ENCODE results near the gene NKTR. TPM values are rescaled to one million over a fixed set of nuclear protein-coding genes. Genes with fewer than 3 reads are reported as not detected.
A peak's percentile ranks its signal among the peaks of the same experiment; 100 is the strongest.

The NKTR gene
- total and polyA plus RNA-seq, 9 of the 15 experiments (the other 6 are each of a cell fraction or from before 2014, with no cell fraction given), result 19.7 to 123 (median 92.6) TPM

DNA sequence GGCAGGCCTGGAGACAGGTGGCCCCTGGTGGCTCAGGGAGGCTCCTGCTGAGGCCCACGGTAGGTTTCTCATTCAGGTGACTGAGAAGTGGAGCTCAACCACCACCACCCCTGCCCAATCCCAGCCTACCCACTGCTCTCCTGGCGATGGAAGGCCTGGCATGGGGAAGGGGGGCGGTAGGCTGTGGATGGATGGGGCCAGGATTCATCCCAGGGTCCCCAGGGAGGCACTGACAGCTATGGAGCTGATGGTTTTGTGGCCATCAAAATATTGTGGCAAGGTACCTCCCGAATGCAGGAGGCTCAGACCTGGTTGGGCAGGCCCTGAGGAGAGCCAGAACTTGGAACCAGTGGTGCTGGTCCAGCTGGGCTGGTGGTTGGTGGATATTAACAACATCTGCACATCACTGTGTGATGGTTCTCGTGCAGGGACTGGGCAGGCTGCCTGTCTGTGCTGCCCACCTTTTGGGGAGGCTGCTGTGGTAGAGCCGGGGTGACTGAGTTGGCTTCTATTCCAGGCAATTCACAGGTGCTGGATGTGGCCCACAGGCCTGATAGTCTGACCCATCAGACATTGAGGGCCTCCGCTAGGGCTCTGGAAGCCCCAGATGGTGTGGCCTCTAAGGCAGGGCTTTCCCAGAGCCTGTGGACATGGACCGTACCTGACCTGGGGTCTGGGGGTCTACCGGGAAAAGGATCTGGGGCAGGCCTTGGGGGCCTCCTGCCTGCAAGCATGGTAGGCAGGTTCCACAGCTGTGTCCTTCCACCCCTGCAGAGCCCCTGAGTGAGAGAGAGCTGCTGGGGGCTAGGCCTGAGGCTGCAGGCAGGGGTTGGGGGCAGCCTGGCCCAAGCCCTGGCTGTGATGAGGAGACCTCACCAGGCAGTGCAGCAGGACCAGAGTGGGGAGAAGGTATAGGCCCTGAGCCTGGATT is 56.5 kb downstream of the NKTR start:
- intact Hi-C loops (cut with micrococcal nuclease), result no loop called here
- in situ Hi-C loops (cut with MboI), result no loop called here
- H3K36me3 ChIP-seq (ENCODE audit: control insufficient read depth, insufficient read depth, low read length), result peaks cover 5% of the 10 kb centered on the region; the same call in 1 of the 3 replicates
- ChIA-PET POLR2A (interaction anchor here (0.6 kb wide), 1 partner anchor 17 kb away, joined by 3 read pairs; no protein-coding TSS in a partner anchor), CTCF (ENCODE audit: low intra/inter-chr PET ratio) (interaction anchor here (0.9 kb wide), 1 partner anchor 87 kb away, joined by 3 read pairs; no protein-coding TSS in a partner anchor)
- ATAC-seq, result no peak
- H3K4me2 ChIP-seq (ENCODE audit: insufficient read depth, low read length), result no peak overlapping the region
- 74% methylated on average over 9 of the region's 9 CpGs for WGBS (ENCODE audit: insufficient coverage, low coverage, missing lambda C conversion rate)
- TF ChIP-seq, protein P1, sequence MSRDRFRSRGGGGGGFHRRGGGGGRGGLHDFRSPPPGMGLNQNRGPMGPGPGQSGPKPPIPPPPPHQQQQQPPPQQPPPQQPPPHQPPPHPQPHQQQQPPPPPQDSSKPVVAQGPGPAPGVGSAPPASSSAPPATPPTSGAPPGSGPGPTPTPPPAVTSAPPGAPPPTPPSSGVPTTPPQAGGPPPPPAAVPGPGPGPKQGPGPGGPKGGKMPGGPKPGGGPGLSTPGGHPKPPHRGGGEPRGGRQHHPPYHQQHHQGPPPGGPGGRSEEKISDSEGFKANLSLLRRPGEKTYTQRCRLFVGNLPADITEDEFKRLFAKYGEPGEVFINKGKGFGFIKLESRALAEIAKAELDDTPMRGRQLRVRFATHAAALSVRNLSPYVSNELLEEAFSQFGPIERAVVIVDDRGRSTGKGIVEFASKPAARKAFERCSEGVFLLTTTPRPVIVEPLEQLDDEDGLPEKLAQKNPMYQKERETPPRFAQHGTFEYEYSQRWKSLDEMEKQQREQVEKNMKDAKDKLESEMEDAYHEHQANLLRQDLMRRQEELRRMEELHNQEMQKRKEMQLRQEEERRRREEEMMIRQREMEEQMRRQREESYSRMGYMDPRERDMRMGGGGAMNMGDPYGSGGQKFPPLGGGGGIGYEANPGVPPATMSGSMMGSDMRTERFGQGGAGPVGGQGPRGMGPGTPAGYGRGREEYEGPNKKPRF (IDR thresholded peaks at IDR 0.05; ENCODE audit: low read depth, low read length), result no peak
- TF ChIP-seq ZFP30 (CRISPR knock-in tag; IDR thresholded peaks at IDR 0.05; ENCODE audit: borderline replicate concordance), result no peak
- TF ChIP-seq CBX2 (IDR thresholded peaks at IDR 0.05; ENCODE audit: insufficient read depth, low read length, poor library complexity, severe bottlenecking), result no peak
- no peak for TF ChIP-seq ZNF140 (CRISPR knock-in tag; IDR thresholded peaks at IDR 0.05)
- TF ChIP-seq ETV5 (CRISPR knock-in tag; IDR thresholded peaks at IDR 0.05; ENCODE audit: low read depth), result no peak
- TF ChIP-seq SMARCB1 (IDR thresholded peaks at IDR 0.05; ENCODE audit: insufficient read length, low read depth), result no peak
- no peak for TF ChIP-seq ILK (tag; IDR thresholded peaks at IDR 0.05; ENCODE audit: borderline replicate concordance, low read depth)
- TF ChIP-seq ZNF217 (CRISPR knock-in tag; IDR thresholded peaks at IDR 0.05), result no peak
- no peak for FAIRE-seq
- no peaks in the 10 kb centered on the region for H3K27me3 ChIP-seq (ENCODE audit: control insufficient read depth in 2 of 2, insufficient read depth in 2 of 2, low read length in 2 of 2)
- no TSS peak for BruUV-seq (replicated peaks)
- H2AFZ ChIP-seq (ENCODE audit: low read depth, low read length), result no peak overlapping the region
- H3K4me1 ChIP-seq (replicated peaks in 1 of 2; ENCODE audit: control insufficient read depth in 2 of 2, insufficient read depth in 2 of 2, low read length in 2 of 2), result peaks cover 16 to 57% of the 10 kb centered on the region in 2 experiments
- peak overlapping the region in 1 of 2 experiments; percentile 1; a peak in 2 of 4 replicates for H3K9ac ChIP-seq (ENCODE audit: insufficient read depth in 1 of 2, low read depth in 2 of 2, low read length in 2 of 2)
- no peaks in the 10 kb centered on the region; the same call in 1 of the 2 replicates for H4K20me1 ChIP-seq (replicated peaks; ENCODE audit: control insufficient read depth, insufficient read depth, low read length)
- H3K27ac ChIP-seq (ENCODE audit: extremely low read depth, low read depth, low read length), result no peak overlapping the region
- no peaks in the 10 kb centered on the region for H3K79me2 ChIP-seq (ENCODE audit: control insufficient read depth, insufficient read depth, low read length)
- H3K4me3 ChIP-seq, result no peak overlapping the region
- H3K9me3 ChIP-seq (replicated peaks; ENCODE audit: control insufficient read depth, insufficient read depth, low read depth, low read length), result no peaks in the 10 kb centered on the region
- H3K9me1 ChIP-seq (ENCODE audit: control insufficient read depth, insufficient read depth, low read length), result peaks cover 4% of the 10 kb centered on the region
- DNase-seq (ENCODE audit: extremely low read depth in 1 of 4, low spot score in 3 of 4), result no peak

Data from K562 (cell line).